DLD1 (cell line): ENCODE results near the gene STIM2.
"Not testable (repeated sequence)": the region's sequence is repeated elsewhere in the genome, so short reads cannot be mapped to it uniquely, and the experiment has no call there.

Experiments
- in situ Hi-C: cut with HindIII; loops from 2 replicates; pipeline ENCODE4 v1.10.0; 2017; ENCODE audit warnings: low sequenced_read_pairs

STIM2 gene

DNA sequence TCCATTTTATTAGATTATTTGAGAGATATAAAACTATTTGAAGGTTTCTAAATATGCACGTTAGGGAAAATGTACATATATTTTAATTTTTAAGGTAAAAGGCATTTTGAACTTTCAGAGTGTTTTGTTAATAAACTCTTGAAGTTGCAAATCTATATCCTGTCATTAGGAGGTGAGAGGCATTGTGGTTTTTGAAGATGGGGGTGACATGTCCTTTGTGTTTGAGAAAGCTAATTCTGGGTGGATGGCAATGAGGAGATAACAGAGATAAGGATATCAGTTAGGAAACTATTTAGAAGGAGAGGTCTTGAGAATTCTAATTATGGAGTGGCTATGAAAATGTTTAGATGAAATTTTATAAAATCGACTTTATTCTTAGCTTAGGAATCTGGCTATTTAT, 6.1 kb downstream of the STIM2 start:
- in situ Hi-C loops: no loop called here

DNA sequence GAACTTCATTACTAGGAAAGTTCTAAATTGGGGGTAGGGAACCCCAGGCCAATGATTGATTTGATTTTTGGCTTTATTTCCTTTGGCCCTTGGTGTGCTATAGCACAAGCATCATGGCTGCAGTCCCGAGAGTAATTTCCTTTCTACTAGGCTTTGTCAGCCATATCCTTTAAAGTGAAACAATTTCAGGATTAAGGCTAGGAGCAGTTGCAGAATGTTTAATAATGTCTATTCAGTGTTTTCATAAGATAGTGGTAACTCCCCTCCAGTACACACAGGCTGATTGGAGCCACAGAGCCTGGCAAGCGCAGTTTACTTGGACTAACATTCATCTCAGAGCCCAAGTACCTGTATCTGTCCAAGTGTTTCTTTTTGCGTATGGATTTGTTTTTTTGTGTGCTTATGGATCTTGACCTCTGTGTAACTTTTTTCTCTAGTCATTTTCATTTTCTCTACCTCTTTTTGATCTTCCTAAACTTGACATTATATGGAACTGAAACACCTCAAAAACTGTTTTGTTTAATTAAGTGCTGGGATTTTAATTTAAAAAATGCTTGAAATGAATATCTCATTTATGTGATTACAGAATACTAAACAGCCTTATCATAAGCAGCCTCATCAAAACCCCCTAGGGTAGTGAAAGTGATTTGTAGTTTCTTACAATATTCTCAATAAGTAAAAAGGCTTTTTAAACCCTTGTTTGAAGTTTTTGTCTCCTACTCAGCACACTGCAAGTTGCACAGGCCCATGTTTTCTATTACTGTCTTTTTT, 7.5 kb downstream of the STIM2 start:
- in situ Hi-C loops: no loop called here

GRCh38 chr4:26870576-26871262, 10.1 kb downstream of the STIM2 start:
- in situ Hi-C loops: no loop called here

GRCh38 chr4:26871611-26872010, 11.0 kb downstream of the STIM2 start:
- in situ Hi-C loops: no loop called here

- in situ Hi-C loops: no loop called here
These were observed 12.9 kb downstream of the STIM2 start for GRCh38 chr4:26873391-26874026.

- in situ Hi-C loops: no loop called here
These were observed 13.5 kb downstream of the STIM2 start for GRCh38 chr4:26874110-26874509.

DNA sequence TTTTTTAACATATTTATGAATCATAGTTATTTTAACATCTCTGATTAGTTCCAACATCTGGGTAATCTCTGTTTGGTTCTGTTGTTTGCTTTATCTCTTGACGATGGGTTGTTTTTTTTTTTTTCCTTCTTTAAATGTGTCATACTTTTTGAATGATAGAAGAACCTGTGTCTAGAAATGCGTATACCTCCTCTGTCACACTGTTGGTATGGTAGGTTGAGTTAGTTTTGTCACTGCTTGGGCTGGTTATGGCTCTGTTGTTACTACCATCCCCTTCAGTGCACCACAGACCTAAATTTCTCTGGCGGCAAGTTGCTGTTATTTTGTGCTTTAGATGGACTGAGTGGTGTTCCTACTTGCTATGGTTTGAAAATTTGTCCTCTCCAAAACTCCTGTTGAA, 16.8 kb downstream of the STIM2 start:
- in situ Hi-C loops: no loop called here

- in situ Hi-C loops: no loop called here
These were observed 17.3 kb downstream of the STIM2 start for GRCh38 chr4:26877961-26878360.

- in situ Hi-C loops: no loop called here
These were observed 18.3 kb downstream of the STIM2 start for GRCh38 chr4:26878794-26879391.

DNA sequence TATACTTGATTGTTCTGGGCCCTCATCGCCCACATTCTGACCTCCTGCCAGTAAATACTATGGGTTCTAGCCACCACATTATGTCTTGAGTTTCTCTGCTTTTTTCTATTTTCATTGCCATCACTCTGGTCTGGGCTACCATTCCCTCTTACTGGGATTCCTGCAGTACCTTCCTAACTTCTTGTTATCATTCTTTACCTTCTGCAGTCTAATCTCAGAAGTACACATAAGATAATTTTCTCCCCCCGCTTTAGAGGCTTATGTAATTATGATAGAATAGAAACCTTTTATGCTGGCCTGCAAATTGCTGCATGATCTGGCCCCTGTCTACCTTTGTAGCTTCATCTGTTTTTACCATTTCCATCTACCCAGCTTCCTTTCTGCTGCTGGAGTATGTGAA, 19.2 kb downstream of the STIM2 start:
- in situ Hi-C loops: no loop called here

- in situ Hi-C loops: no loop called here
These were observed 23.4 kb downstream of the STIM2 start for GRCh38 chr4:26884026-26884425.

DNA sequence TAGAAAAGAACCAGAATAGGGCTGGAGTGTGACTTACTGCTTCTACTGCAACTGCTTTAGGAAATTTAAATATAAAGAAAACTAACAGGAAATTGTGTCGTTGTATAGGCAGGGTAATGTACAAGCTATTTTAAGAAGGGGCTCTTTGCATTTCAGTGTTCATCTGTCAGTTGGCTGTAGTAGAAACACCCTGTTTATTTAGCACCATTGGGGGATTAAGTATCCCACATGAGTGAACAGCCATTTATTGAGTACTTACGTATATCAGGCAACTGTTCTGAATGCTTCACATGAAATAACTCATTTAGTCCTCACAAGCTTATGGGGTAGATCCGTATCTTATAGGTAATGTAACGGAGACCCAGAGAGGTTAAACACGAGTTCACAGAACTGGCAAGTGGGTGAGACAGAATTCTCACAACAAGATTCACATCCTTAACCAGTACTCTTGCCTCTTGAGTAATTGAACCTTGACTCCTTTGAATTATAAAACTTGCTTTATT, 23.9 kb downstream of the STIM2 start:
- in situ Hi-C loops: no loop called here

DNA sequence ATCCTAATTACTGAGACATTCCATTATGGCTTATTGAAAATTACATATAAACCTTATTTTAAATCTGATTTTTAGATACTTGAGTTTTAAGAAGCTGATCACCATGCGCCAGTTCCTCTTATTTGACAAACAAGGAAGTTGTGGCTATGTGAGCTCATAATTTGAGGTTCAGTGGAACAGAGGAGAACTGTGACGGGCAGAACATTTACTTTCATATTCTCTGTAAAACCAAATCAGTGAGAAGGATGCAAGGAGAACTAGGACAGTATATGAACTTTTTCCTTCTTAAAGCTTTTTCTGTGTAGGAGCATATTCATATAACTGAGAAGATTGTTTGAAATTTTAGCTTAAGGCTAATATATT, 25.3 kb downstream of the STIM2 start:
- in situ Hi-C loops: no loop called here

GRCh38 chr4:26887143-26887542, 26.5 kb downstream of the STIM2 start:
- in situ Hi-C loops: no loop called here

GRCh38 chr4:26887809-26888208, 27.2 kb downstream of the STIM2 start:
- in situ Hi-C loops: no loop called here

DNA sequence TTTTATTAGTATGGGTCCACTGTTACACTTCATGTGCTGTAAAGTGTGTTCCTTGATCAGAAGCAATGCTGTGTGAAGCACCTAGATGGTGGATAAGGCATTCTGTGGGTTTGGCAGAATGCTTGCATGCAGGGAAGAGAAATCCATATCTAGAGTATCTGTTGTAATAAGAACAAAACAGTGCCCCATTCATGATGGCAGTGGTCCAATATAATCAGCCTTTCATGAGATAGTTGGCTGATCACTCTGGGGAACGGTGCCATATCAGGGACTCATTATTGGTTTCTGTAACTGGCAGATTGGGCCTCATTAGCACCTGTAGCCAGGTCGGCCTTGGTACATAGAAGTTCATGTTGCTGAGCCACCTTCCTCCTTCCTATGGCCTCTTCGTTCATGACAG, 28.7 kb downstream of the STIM2 start:
- in situ Hi-C loops: no loop called here

DNA sequence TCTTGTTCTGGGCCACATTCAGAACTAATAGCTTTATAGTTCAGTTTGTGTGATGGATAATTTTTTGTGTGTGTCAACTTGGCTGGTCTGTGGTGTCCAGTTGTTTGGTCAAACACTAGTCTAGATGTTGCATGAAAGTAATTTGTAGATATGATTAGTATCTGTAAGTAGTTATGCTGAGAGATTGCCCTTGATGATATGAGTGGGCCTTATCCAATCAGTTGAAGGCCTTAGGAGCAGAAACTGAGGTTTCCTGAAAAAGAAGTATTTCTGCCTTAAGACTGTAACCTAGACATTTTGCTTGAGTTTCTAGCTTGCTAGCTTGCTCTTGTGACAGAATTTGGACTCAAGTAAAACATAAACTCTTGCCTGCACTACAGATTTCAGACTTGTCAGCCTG, 30.4 kb downstream of the STIM2 start:
- in situ Hi-C loops: no loop called here

DNA sequence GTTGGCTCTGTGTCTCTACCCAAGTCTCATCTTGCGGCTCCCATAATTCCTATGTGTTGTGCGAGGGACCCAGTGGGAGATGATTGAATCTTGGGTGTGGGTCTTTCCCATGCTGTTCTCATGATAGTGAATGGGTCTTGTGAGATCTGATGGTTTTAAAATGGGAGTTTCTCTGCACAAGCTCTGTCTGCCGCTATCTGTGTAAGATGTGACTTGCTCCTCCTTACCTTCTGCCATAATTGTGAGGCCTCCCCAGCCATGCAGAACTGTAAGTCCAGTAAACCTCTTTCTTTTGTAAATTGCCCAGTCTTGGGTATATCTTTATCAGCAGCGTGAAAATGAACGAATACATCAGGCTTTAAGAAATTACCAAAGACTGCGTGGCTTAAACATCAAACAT, 31.2 kb downstream of the STIM2 start:
- in situ Hi-C loops: no loop called here

GRCh38 chr4:26892480-26893150, 32.0 kb downstream of the STIM2 start:
- in situ Hi-C loops: no loop called here

DNA sequence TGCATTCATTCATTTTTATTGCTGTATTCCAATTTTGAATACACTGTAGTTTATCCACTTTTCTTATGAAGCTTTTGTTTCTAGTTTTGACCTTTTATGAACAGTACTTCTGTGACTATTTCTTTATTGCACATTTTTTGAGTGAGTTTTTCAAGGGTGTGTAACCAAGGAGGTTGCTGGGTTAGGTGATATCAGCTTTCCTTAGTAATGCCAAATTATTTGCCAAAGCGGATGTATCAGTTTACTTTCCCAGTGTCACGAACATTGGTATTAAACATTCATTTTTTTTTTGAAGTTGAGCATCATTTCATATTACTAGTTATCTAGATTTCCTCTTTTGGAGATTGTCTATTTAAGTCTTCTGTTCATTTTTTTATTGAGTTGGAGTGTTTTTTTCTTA, 32.9 kb downstream of the STIM2 start:
- in situ Hi-C loops: no loop called here

GRCh38 chr4:26894881-26895280, 34.2 kb downstream of the STIM2 start:
- in situ Hi-C loops: not testable (repeated sequence)
